Activated CD4-positive, CD25-positive, alpha-beta regulatory T cell (primary cell): Measurements from ENCODE around the gene TAGLN2.

Source experiments
- DNase-seq, 4 experiments: peaks; one replicate each; lab custom pipeline; 2025; lab: John Stamatoyannopoulos, UW

TAGLN2 gene

GRCh38 chr1:159924791-159925718 lies at the start of gene TAGLN2:
Gene TAGLN2 (minus strand): TSS chr1:159925507. CDS start chr1:159920509, 4,998 bp downstream.
- DNase-seq: peak; percentile 74 to 79 (median 77)

GRCh38 chr1:159974350-159974965 lies 49.2 kb upstream of the TAGLN2 start:
- DNase-seq: no peak

- DNase-seq: no peak
Measured at GRCh38 chr1:159973350-159973940, 48.1 kb upstream of the TAGLN2 start.

GRCh38 chr1:159972443-159973205 lies 47.3 kb upstream of the TAGLN2 start:
- no peak for DNase-seq

GRCh38 chr1:159970932-159971342 lies 45.6 kb upstream of the TAGLN2 start:
- no peak for DNase-seq

- no peak for DNase-seq
Measured at GRCh38 chr1:159968901-159969300, 43.6 kb upstream of the TAGLN2 start.

- DNase-seq: no peak
Measured at GRCh38 chr1:159965263-159965662, 40.0 kb upstream of the TAGLN2 start.

GRCh38 chr1:159964144-159964543 lies 38.8 kb upstream of the TAGLN2 start:
- DNase-seq: no peak

- no peak for DNase-seq
Measured at GRCh38 chr1:159962176-159962575, 36.9 kb upstream of the TAGLN2 start.

GRCh38 chr1:159961636-159962035 lies 36.3 kb upstream of the TAGLN2 start:
- DNase-seq: no peak

- DNase-seq: no peak
Measured at GRCh38 chr1:159960721-159961381, 35.5 kb upstream of the TAGLN2 start.

- DNase-seq: no peak
Measured at GRCh38 chr1:159959451-159959850, 34.1 kb upstream of the TAGLN2 start.

- DNase-seq: no peak
Measured at GRCh38 chr1:159958719-159959380, 33.5 kb upstream of the TAGLN2 start.

- DNase-seq: no peak
Measured at GRCh38 chr1:159957824-159958268, 32.5 kb upstream of the TAGLN2 start.

- no peak for DNase-seq
Measured at GRCh38 chr1:159955456-159955855, 30.1 kb upstream of the TAGLN2 start.

GRCh38 chr1:159953536-159954515 lies 28.5 kb upstream of the TAGLN2 start, which contains the start of gene SLAMF9:
Gene SLAMF9 (minus strand): TSS chr1:159954237. CDS start chr1:159954137, 100 bp downstream.
- no peak for DNase-seq

GRCh38 chr1:159952932-159953331 lies 27.6 kb upstream of the TAGLN2 start:
- DNase-seq: no peak

GRCh38 chr1:159951551-159951950 lies 26.2 kb upstream of the TAGLN2 start:
- DNase-seq: no peak

GRCh38 chr1:159951016-159951415 lies 25.7 kb upstream of the TAGLN2 start:
- no peak for DNase-seq

GRCh38 chr1:159949981-159950381 lies 24.7 kb upstream of the TAGLN2 start:
- no peak for DNase-seq
